Neural crest cell (in vitro differentiated cells): ENCODE results near the gene GNAL. TPM values are rescaled to one million over a fixed set of nuclear protein-coding genes. Genes with fewer than 3 reads are reported as not detected.

Source experiments
- DNase-seq: peaks from one replicate; pipeline ENCODE4 v3.0.0; 2021; ENCODE audit warnings: low read depth, mixed read lengths, low spot score
- H3K27ac Mint-ChIP-seq: one replicate; pipeline ENCODE4 v1.8.0; 2021; ENCODE audit warnings: mild to moderate bottlenecking, mixed read lengths; ENCODE audit not compliant: unreplicated experiment
- H3K27me3 Mint-ChIP-seq: 2 replicates; pipeline ENCODE4 v1.8.0; 2021; ENCODE audit warnings: low read depth, mild to moderate bottlenecking, mixed read lengths
- H3K36me3 Mint-ChIP-seq: 2 replicates; pipeline ENCODE4 v1.8.0; 2021; ENCODE audit warnings: low read depth, mild to moderate bottlenecking, mixed read lengths
- H3K4me1 Mint-ChIP-seq: 2 replicates; pipeline ENCODE4 v1.8.0; 2021; ENCODE audit warnings: mixed read lengths
- H3K4me3 Mint-ChIP-seq: one replicate; pipeline ENCODE4 v1.8.0; 2021; ENCODE audit warnings: mild to moderate bottlenecking, mixed read lengths
- H3K9me3 Mint-ChIP-seq: 2 replicates; pipeline ENCODE4 v1.8.0; 2021; ENCODE audit warnings: mixed read lengths
- total RNA-seq: library from RNA; stranded (reverse); gene quantifications from 2 replicates; pipeline ENCODE4 v1.2.1, GENCODE V29; 2021
- TF ChIP-seq, protein P1 (sequence below): fragments of 200-600 bp; sonication (generic); conservative IDR thresholded peaks from 2 replicates; pipeline ENCODE4 v1.5.0; 2021; ENCODE audit warnings: antibody characterized with exemption, mild to moderate bottlenecking

Gene GNAL
- total RNA-seq, 1 donor from 2014 or later: 20.4 TPM

DNA sequence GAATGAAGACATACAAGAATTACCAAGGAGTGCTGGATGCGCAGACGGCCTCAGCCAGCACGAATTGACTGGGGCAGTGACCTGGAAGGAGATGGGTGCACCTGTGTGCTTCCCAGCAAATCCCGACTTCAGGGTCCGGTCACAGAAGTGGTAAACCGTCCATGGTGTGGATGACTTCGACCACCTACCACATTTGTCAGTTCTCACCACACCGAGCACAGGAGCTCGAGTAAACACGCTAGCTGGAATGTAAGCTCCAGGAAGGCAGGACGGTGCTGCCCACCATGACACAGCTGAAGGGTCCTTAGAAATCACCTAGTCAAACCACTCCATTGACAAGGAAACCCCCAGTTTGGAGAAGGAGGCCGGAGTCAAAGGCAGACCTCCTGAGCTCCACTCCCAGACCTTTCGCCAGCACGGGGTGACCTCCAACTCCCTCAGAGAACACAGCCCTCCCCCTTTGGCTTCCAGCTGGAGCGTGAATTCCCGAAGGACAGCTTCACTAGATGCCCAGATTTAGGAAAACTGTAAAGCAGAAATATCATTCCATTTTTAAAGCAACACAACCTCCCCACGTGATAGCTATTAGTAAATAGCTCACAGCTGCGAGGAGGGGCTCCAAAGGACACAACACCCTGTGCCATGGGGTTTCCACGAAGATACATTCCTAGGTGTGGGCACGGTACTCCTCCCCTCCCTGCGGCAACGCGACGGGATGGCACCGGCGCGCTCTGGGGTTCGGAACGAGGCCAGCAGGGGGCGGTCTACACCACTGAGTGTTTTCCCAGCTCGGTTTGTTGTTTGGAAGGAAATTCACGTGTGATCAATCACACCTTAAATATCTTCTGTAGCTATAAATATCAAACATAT lies 34.1 kb upstream of the GNAL start:
- H3K27ac Mint-ChIP-seq: no peak overlapping the region
- H3K4me3 Mint-ChIP-seq: no peak overlapping the region
- peaks cover 24% of the 10 kb centered on the region for H3K27me3 Mint-ChIP-seq
- TF ChIP-seq, protein P1, sequence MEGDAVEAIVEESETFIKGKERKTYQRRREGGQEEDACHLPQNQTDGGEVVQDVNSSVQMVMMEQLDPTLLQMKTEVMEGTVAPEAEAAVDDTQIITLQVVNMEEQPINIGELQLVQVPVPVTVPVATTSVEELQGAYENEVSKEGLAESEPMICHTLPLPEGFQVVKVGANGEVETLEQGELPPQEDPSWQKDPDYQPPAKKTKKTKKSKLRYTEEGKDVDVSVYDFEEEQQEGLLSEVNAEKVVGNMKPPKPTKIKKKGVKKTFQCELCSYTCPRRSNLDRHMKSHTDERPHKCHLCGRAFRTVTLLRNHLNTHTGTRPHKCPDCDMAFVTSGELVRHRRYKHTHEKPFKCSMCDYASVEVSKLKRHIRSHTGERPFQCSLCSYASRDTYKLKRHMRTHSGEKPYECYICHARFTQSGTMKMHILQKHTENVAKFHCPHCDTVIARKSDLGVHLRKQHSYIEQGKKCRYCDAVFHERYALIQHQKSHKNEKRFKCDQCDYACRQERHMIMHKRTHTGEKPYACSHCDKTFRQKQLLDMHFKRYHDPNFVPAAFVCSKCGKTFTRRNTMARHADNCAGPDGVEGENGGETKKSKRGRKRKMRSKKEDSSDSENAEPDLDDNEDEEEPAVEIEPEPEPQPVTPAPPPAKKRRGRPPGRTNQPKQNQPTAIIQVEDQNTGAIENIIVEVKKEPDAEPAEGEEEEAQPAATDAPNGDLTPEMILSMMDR: peak; percentile 97
- H3K36me3 Mint-ChIP-seq: no peaks in the 10 kb centered on the region
- peaks cover 6% of the 10 kb centered on the region for H3K4me1 Mint-ChIP-seq
- no peaks in the 10 kb centered on the region for H3K9me3 Mint-ChIP-seq
- peak; percentile 78 for DNase-seq

DNA sequence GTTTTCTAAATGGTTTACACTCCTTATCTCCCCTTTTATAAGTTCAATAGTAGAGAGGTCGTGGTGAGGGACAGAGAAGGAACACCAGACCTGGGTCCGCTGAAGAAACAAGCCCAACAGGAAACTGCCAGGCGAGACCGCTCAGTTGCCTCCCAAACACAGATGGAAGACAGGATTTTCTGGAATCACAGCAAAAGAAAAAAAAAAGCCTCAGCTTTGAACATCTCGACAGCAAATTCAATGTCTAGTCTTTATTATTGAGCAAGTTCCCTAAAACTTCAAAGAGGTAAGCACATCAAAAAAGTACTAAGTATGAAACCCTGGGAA lies 33.5 kb upstream of the GNAL start:
- H3K4me1 Mint-ChIP-seq: peaks cover 6% of the 10 kb centered on the region
- H3K27me3 Mint-ChIP-seq: peaks cover 24% of the 10 kb centered on the region
- no peak overlapping the region for H3K27ac Mint-ChIP-seq
- TF ChIP-seq, protein P1: peak; percentile 21
- no peaks in the 10 kb centered on the region for H3K9me3 Mint-ChIP-seq
- DNase-seq: no peak
- no peak overlapping the region for H3K4me3 Mint-ChIP-seq
- H3K36me3 Mint-ChIP-seq: no peaks in the 10 kb centered on the region

DNA sequence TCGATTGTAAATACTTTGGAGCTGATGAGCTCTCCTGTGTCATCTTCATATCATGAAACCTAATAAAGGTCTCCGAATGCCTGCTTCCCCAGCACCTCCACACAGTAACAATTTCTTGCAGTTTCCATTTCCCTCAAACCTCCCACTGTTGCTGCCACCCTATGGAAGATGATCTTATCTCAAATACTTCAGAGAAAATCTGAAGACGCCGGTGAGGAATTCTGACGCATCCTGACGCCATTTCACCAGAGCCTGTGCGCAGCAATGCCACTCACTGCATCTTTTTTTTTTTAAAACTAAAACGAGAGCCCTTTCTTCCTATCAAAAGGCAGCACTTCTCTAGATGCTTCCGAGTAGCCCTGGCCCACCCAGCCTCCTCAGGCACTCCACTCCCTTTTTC lies 31.9 kb upstream of the GNAL start:
- TF ChIP-seq, protein P1: no peak
- Mint-ChIP-seq H3K27me3 (peaks cover 16% of the 10 kb centered on the region), H3K36me3 (no peaks in the 10 kb centered on the region), H3K9me3 (no peaks in the 10 kb centered on the region), H3K4me3 (no peak overlapping the region), H3K4me1 (peaks cover 6% of the 10 kb centered on the region), H3K27ac (no peak overlapping the region)
- DNase-seq: no peak

DNA sequence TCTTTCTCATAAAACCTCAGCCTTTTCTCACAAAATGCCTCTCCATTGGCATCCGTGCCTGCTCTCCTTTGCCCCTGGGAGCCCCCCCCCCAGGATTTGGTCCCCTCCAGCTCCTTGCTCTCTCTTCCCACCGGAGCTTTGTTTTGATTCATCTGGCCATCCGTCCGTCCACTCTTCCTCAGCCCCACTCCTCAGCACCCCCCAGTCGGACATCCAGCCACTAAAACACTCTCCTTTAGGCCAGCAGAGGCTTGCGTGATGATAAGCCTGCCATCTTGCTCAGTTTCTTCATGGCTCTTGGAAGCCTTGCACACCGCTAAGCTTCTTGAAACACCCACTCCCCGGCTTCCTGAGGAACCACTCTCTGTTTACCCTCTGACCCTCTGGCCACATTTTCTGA lies 31.5 kb upstream of the GNAL start:
- TF ChIP-seq, protein P1: no peak
- no peak for DNase-seq
- Mint-ChIP-seq H3K4me3 (no peak overlapping the region), H3K27ac (peak overlapping the region; percentile 20), H3K36me3 (no peaks in the 10 kb centered on the region), H3K9me3 (no peaks in the 10 kb centered on the region), H3K4me1 (peaks cover 6% of the 10 kb centered on the region), H3K27me3 (peaks cover 16% of the 10 kb centered on the region)

DNA sequence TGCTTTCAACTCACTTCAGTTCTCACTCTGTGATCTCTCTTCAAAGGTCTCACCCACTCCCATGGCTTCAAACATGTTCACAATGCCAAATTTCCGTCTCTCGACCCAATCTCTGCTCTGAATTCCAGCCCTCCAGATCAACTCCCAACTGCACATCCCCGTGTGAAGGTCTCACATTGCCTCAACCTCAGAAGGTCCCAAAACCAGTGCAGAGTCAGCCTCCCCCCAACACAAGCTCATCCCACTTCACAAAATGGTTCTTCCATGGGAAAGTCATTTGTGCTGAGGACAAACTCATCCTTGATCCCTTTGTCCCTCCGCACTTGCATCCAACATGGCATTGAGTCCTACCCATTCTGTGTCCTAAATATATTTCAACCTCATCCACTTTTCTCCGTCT lies 31.0 kb upstream of the GNAL start:
- Mint-ChIP-seq H3K27me3 (peaks cover 16% of the 10 kb centered on the region), H3K36me3 (no peaks in the 10 kb centered on the region), H3K4me3 (no peak overlapping the region), H3K27ac (no peak overlapping the region), H3K4me1 (peaks cover 6% of the 10 kb centered on the region), H3K9me3 (no peaks in the 10 kb centered on the region)
- DNase-seq: no peak
- TF ChIP-seq, protein P1: no peak
